Panc1 (cell line): ENCODE measurements around the gene TP63. TPM values are rescaled to one million over a fixed set of nuclear protein-coding genes. Genes with fewer than 3 reads are reported as not detected.

ENCODE experiments used
- ATAC-seq: fragments of 200-7000 bp; cut with Tn5 transposase; 2 replicates; pipeline ENCODE4 v1.9.1; 2020; ENCODE audit warnings: mild to moderate bottlenecking, moderate library complexity
- BruUV-seq: library from RNA; stranded (reverse); fragments of 400-500 nt; replicated peaks from 2 replicates; lab custom pipeline; 2021; lab: Mats Ljungman, UMichigan
- CTCF ChIA-PET: fragments of 300-600 bp; sonication (Branson Sonifier 250); formaldehyde crosslinking; loops from one replicate; lab custom pipeline; 2022; ENCODE audit warnings: antibody characterized with exemption; lab: Charles Lee
- POLR2A ChIA-PET: fragments of 300-600 bp; sonication (Branson Sonifier 250); formaldehyde crosslinking; loops from one replicate; lab custom pipeline; 2022; ENCODE audit warnings: antibody characterized with exemption; lab: Charles Lee
- DNase-seq: peaks from one replicate; pipeline ENCODE4 v3.0.0-alpha.2; 2010; ENCODE audit warnings: low read depth, low spot score
- H3K27ac ChIP-seq: 2 replicates; pipeline ENCODE4 v1.5.1; 2011; ENCODE audit warnings: mild to moderate bottlenecking, low read length, inconsistent platforms
- H3K27me3 ChIP-seq: fragments of 200-500 bp; sonication (Bioruptor generic); 2 replicates; pipeline ENCODE4 v1.6.0; 2014; ENCODE audit warnings: low read length, inconsistent platforms; ENCODE audit not compliant: control insufficient read depth, insufficient read depth
- H3K36me3 ChIP-seq: fragments of 200-500 bp; sonication (Bioruptor generic); 2 replicates; pipeline ENCODE4 v1.5.1; 2014; ENCODE audit warnings: inconsistent platforms, mild to moderate bottlenecking, low read length, moderate library complexity; ENCODE audit not compliant: control insufficient read depth, insufficient read depth
- H3K4me1 ChIP-seq: 2 replicates; pipeline ENCODE4 v1.5.1; 2011; ENCODE audit warnings: inconsistent platforms, mild to moderate bottlenecking, low read length, moderate library complexity; ENCODE audit not compliant: control insufficient read depth, insufficient read depth
- H3K4me3 ChIP-seq, 2 experiments: 2 replicates each; pipeline ENCODE4 v1.5.1; 2011 to 2012; ENCODE audit warnings: low read depth in 2 of 2, low read length in 2 of 2, mild to moderate bottlenecking in 2 of 2, inconsistent platforms in 1 of 2, moderate library complexity in 1 of 2
- H3K9me3 ChIP-seq: fragments of 200-500 bp; sonication (Bioruptor generic); 2 replicates; pipeline ENCODE4 v1.5.1; 2014; ENCODE audit warnings: low read depth, mild to moderate bottlenecking, inconsistent platforms, low read length, moderate library complexity; ENCODE audit not compliant: control insufficient read depth, insufficient read depth
- CTCF ChIP-seq: fragments of 450-650 bp; IDR thresholded peaks from 2 replicates; pipeline ENCODE4 v1.5.1; 2017; ENCODE audit warnings: mild to moderate bottlenecking
- POLR2AphosphoS5 ChIP-seq: IDR thresholded peaks from 2 replicates; pipeline ENCODE4 v1.6.1; 2012; ENCODE audit warnings: mild to moderate bottlenecking, low read depth, low read length, moderate library complexity
- REST ChIP-seq, 2 experiments: IDR thresholded peaks; 2 replicates each; pipeline ENCODE4 v1.6.1; 2011 to 2012; ENCODE audit warnings: low read depth in 2 of 2, control low read depth in 1 of 2, low read length in 1 of 2, mild to moderate bottlenecking in 1 of 2, moderate library complexity in 1 of 2; ENCODE audit not compliant: insufficient read depth in 1 of 2
- SIN3A ChIP-seq: IDR thresholded peaks from 2 replicates; pipeline ENCODE4 v1.6.1; 2012; ENCODE audit warnings: low read depth, mild to moderate bottlenecking, low read length, moderate library complexity, borderline replicate concordance; ENCODE audit not compliant: insufficient read depth
- TCF7L2 ChIP-seq: IDR thresholded peaks from 2 replicates; pipeline ENCODE4 v1.6.1; 2011; ENCODE audit warnings: mild to moderate bottlenecking, low read depth, low read length, inconsistent platforms
- in situ Hi-C: cut with HindIII; loops from 2 replicates; pipeline ENCODE4 v1.10.0; 2016; ENCODE audit warnings: low sequenced_read_pairs, low pct_unique_long_range_greater_than_20kb
- intact Hi-C: fragments of 100-400 bp; cut with micrococcal nuclease; formaldehyde crosslinking; loops from one replicate; pipeline ENCODE4 v1.10.0; 2022; ENCODE audit not compliant: unreplicated experiment
- total RNA-seq: library from RNA; stranded (reverse); gene quantifications from one replicate; pipeline ENCODE4 v1.2.1, GENCODE V29; 2021; ENCODE audit not compliant: unreplicated experiment

Gene TP63
- total RNA-seq, 1 experiment from 2014 or later: 0.51 TPM

GRCh38 chr3:189673535-189673934 is 42.3 kb downstream of the TP63 start:
- no peaks in the 10 kb centered on the region for H3K9me3 ChIP-seq
- CTCF ChIA-PET: no interaction called here
- ATAC-seq (no peak), DNase-seq (no peak)
- no peak overlapping the region for H3K27ac ChIP-seq
- in situ Hi-C loops (no loop called here), intact Hi-C loops (no loop called here)
- TF ChIP-seq CTCF (no peak), TCF7L2 (no peak), REST (IDR thresholded peaks at IDR 0.05; ENCODE audit: insufficient read depth in 1 of 2, low read depth in 2 of 2, low read length in 1 of 2) (no peak), SIN3A (no peak), POLR2AphosphoS5 (no peak)
- POLR2A ChIA-PET: no interaction called here
- BruUV-seq: no TSS peak
- H3K36me3 ChIP-seq: no peaks in the 10 kb centered on the region
- no peaks in the 10 kb centered on the region for H3K4me1 ChIP-seq
- no peaks in the 10 kb centered on the region for H3K27me3 ChIP-seq
- no peak overlapping the region for H3K4me3 ChIP-seq

- ATAC-seq: no peak
- Histone ChIP-seq H3K9me3 (no peaks in the 10 kb centered on the region), H3K36me3 (no peaks in the 10 kb centered on the region), H3K27me3 (no peaks in the 10 kb centered on the region), H3K4me3 (no peak overlapping the region), H3K4me1 (no peaks in the 10 kb centered on the region), H3K27ac (no peak overlapping the region)
- ChIA-PET POLR2A (no interaction called here), CTCF (no interaction called here)
- DNase-seq: no peak
- in situ Hi-C loops (no loop called here), intact Hi-C loops (no loop called here)
- TF ChIP-seq REST (IDR thresholded peaks at IDR 0.05; ENCODE audit: insufficient read depth in 1 of 2, low read depth in 2 of 2, low read length in 1 of 2): no peak
- TF ChIP-seq SIN3A: no peak
- no peak for TF ChIP-seq CTCF
- TF ChIP-seq POLR2AphosphoS5: no peak
- TF ChIP-seq TCF7L2: no peak
- no TSS peak for BruUV-seq
Measured at GRCh38 chr3:189674249-189674913, 43.2 kb downstream of the TP63 start.
